GM18505 (cell line): ENCODE measurements around the gene EPS8L3.

Experiments used
- ATAC-seq: cut with Tn5 transposase; IDR thresholded peaks from one replicate; pipeline ENCODE4 v1.9.1; 2021; ENCODE audit not compliant: unreplicated experiment
- POLR2A ChIP-seq: IDR thresholded peaks from 4 replicates; pipeline ENCODE4 v1.6.1; 2011; ENCODE audit warnings: borderline replicate concordance; ENCODE audit not compliant: insufficient read depth, insufficient read length; ENCODE audit errors: extremely low read depth

Gene EPS8L3

DNA sequence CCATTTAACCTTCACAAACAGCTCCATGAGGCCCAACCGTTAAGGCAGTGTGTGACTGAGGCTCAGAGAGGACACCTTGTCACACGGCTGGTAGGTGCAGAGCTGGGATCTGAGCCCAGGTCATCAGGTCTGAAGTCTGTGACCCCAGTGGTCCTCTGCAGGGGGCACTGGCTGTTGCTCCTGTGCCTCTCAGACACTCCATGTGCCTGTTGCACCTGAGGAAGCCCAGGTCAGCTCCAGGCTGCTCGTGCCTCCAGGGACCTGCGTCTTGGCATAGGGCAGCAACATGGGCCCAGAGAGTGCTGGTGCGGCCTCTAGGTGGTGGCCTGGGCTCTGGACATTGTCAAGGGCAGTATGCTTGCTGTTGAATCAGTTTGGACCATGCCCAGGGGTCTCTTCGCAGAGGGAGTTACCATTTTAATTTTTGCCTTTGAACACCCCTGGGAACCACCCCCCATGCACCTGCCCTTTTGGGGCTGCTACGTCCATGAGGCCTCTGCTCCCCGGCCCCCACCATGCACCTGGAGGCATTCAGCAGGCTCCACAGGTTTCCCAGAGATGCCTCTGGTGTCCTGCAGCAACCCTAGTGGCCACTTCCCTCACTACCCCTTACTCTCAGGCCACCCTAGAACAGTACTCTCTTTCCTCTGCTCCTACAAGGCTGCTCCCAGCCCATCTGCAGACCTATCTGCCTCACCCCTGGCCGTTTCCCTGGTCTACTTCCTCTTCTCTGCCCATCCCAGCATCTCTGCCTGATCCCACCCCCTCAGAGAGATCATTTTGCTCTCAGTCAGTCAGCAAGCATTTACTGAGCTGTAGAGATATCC is 25.2 kb upstream of the EPS8L3 start:
- ATAC-seq = no peak
- no peak for TF ChIP-seq POLR2A

GRCh38 chr1:109787845-109788601 is 24.3 kb upstream of the EPS8L3 start:
- no peak for TF ChIP-seq POLR2A
- ATAC-seq = no peak

GRCh38 chr1:109787211-109787844 is 23.6 kb upstream of the EPS8L3 start:
- ATAC-seq = no peak
- TF ChIP-seq POLR2A = no peak

GRCh38 chr1:109786531-109787021 is 22.9 kb upstream of the EPS8L3 start:
- no peak for ATAC-seq
- TF ChIP-seq POLR2A = no peak

DNA sequence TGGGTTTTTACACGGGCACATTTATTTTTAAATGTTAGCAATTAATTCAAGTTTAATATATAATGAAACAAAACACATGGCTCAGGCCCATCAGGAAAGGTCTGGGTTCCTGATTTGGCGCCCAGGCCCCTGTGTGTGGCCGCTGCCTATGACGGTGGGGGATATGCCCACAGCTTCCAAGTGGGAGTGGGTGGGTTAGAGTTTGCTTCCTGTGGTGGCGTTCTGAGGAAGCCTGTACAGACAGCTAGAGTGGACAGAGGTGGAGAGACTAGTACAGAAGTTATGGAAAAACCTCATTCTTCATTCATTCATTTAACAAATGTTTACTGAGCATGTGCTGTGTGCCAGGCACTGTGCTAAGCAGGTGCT is 22.4 kb upstream of the EPS8L3 start:
- no peak for TF ChIP-seq POLR2A
- ATAC-seq = no peak

DNA sequence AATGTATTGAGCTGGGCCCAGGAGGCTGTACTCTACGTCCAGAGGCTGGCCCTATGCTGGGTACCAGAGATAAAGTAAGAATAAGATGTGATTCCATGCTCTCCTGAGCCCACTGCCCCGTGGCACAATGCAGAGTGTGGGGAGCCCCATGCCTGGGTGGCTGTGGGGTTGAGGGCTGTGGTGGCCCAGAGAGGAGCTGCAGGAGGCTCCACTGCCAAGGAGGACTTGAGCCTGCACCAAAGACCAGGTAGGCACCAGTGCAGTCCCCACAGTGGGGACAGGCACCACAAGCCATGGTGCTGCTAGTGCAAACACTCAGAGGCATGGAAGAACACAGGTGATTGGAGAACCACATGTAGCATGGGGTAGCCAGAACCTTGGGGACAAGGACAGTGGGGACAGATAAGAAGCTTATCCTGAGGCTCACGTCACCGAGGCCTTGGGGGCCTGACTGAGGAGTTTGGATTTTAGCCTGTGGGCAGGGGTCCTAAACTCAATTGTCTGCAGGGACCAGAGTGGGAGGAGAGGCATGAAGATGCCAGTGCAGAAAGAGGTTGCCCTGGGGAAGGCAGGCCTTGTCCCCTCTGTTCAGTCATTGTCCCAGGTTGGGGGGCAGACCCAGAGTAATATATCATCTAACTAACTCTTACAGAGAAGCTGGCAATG is 21.9 kb upstream of the EPS8L3 start:
- no peak for TF ChIP-seq POLR2A
- ATAC-seq = no peak

DNA sequence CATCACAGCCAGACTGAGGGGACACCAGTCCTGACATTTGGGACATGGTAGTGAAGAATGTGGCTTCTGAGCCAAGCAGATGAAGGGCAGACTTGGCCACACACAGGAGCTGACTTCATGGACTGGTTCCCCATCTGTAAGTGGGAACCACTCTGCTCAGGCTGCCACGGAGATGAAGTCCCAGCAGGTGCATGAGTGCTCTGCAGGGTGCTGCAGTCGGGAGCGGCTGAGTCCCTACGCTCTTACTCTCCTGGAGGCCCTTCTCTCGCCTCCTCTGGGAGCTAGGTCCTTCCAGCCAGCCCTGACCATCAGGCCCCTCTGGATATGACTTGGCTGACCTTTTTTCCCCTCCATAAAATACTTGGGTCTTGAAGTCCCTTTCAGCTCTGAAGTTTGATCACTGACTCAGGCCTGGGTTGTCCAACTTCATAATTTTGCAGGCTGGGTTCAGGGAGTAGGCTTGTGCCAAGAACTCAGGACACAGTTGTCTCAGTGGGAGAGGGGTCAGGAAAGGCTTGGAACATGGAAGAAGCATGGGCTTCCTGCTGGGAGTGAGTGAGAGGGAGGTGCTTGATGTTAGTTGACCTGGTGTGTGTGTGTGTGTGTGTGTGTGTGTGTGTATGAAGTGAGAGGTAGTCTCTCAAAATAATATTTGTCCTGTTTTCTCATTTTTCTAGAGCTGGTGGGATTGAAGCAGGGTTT is 21.0 kb upstream of the EPS8L3 start:
- ATAC-seq = no peak
- TF ChIP-seq POLR2A = no peak

DNA sequence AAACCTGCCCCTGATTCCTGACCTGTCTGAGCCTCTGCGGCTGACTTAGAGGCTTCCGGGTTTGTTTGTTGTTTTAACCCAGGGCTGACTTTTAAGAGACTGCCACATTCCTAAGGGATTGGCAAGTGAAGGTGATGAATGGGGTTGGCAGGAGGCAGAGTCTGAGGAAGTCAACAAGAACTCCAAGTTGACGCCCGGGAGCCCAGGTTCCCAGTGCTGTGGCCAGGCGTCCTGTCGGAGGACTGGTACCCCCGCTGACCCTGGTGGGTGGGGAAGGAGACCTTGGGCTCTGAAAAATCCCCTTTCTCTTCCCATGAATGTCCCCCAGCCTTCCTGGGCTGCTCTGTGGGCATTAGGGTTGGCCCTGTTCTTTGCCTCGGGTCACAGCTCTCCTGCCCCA is 19.7 kb upstream of the EPS8L3 start:
- TF ChIP-seq POLR2A = no peak
- ATAC-seq = no peak

GRCh38 chr1:109782927-109783326 is 19.2 kb upstream of the EPS8L3 start:
- no peak for ATAC-seq
- no peak for TF ChIP-seq POLR2A

DNA sequence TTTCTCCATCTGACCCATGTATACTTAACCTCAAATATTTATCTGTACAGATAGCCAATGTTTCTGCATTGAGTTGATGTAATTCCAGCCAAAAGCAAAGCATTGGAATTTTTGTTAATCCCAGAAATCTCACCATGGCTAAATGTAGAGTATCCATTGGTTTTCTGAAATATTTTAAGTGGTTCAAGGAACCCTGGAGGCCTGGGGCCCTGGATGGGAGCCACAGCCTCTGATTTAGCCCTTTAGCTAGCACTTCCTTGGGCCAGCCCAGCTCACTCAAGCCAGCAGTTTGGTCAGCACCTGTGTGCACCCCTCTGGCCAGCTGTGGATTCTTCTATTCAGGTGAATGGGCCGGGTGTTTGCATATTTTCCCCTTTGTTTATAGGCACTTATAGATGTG is 18.8 kb upstream of the EPS8L3 start:
- no peak for TF ChIP-seq POLR2A
- ATAC-seq = no peak

DNA sequence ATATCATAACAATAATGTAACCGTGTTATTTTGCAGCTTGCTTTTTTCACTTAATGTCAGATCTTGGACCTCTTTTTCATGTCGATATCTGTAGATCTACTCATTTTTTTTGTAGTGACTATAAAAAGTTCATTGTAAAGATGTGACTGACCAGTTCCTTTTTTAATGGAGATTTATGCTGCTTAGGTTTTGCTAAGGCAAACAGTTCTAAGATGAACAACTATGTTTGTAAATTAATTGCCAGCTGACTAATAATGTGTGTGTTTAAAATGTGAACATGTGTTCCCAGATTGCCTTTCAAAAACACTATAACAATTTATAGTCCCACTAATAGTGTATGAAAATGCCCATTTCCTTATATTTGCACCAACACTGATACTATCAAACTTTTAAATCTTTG is 18.1 kb upstream of the EPS8L3 start:
- TF ChIP-seq POLR2A = no peak
- ATAC-seq = no peak

DNA sequence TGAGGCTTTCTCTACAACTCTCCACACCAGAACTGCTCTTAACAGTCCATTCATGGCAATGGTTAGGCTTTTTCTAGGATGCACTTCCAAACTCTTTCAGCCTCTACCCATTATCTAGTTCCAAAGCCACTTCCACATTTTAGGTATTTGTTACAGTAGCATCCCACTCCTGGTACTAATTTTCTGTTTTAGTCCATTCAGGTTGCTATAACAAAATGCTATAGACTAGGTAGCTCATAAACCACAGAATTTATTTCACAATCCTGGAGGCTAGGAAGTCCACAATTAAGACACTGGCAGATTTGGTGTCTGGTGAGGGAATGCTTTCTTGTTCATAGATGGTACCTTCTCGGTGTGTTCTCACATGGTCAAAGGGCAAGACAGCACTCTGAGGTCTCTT is 17.3 kb upstream of the EPS8L3 start:
- no peak for ATAC-seq
- no peak for TF ChIP-seq POLR2A
